Astrocyte (in vitro differentiated cells and primary cell): Measurements from ENCODE around the gene MNT. TPM values are rescaled to one million over a fixed set of nuclear protein-coding genes. Genes with fewer than 3 reads are reported as not detected.

ENCODE experiments used
- DNase-seq: peaks from one replicate; pipeline ENCODE4 v3.0.0-alpha.2; 2010; ENCODE audit warnings: low read depth
- FAIRE-seq: peaks from 2 replicates; lab custom pipeline; 2011; peaks lifted over from hg19 to GRCh38; lab: Jason Lieb, UNC
- H2AFZ ChIP-seq: 2 replicates; pipeline ENCODE4 v1.6.0; 2012; ENCODE audit warnings: low read depth, low read length, inconsistent platforms
- H3K27ac ChIP-seq: 2 replicates; pipeline ENCODE4 v1.5.1; 2011; ENCODE audit warnings: low read depth, low read length, inconsistent platforms
- H3K27me3 ChIP-seq: 2 replicates; pipeline ENCODE4 v1.6.0; 2011; ENCODE audit warnings: low read length, inconsistent platforms; ENCODE audit not compliant: insufficient read depth
- H3K36me3 ChIP-seq: 2 replicates; pipeline ENCODE4 v1.5.1; 2011; ENCODE audit warnings: low read length, inconsistent platforms; ENCODE audit not compliant: insufficient read depth
- H3K4me1 ChIP-seq: 2 replicates; pipeline ENCODE4 v1.5.1; 2011; ENCODE audit warnings: low read length, inconsistent platforms; ENCODE audit not compliant: insufficient read depth
- H3K4me2 ChIP-seq: 2 replicates; pipeline ENCODE4 v1.6.0; 2012; ENCODE audit warnings: low read length, inconsistent platforms
- H3K4me3 ChIP-seq: 2 replicates; pipeline ENCODE4 v1.5.1; 2011; ENCODE audit warnings: low read depth, mild to moderate bottlenecking, low read length, inconsistent platforms; ENCODE audit not compliant: insufficient read depth
- H3K79me2 ChIP-seq: 2 replicates; pipeline ENCODE4 v1.6.0; 2012; ENCODE audit warnings: mild to moderate bottlenecking, low read length, inconsistent platforms; ENCODE audit not compliant: insufficient read depth
- H3K9ac ChIP-seq: 2 replicates; pipeline ENCODE4 v1.6.0; 2012; ENCODE audit warnings: mild to moderate bottlenecking, low read length, inconsistent platforms
- H3K9me3 ChIP-seq: 2 replicates; pipeline ENCODE4 v1.5.1; 2012; ENCODE audit warnings: low read depth, mild to moderate bottlenecking, low read length, inconsistent platforms; ENCODE audit not compliant: insufficient read depth
- H4K20me1 ChIP-seq: 2 replicates; pipeline ENCODE4 v1.6.0; 2012; ENCODE audit warnings: low read length, inconsistent platforms; ENCODE audit not compliant: insufficient read depth
- H3K27ac Mint-ChIP-seq: one replicate; pipeline ENCODE4 v1.8.0; 2021; ENCODE audit warnings: mild to moderate bottlenecking, mixed read lengths; ENCODE audit not compliant: unreplicated experiment
- H3K27me3 Mint-ChIP-seq: one replicate; pipeline ENCODE4 v1.8.0; 2021; ENCODE audit warnings: low read depth, mixed read lengths; ENCODE audit not compliant: unreplicated experiment
- H3K36me3 Mint-ChIP-seq: one replicate; pipeline ENCODE4 v1.8.0; 2021; ENCODE audit warnings: low read depth, mixed read lengths; ENCODE audit not compliant: unreplicated experiment
- H3K4me1 Mint-ChIP-seq: one replicate; pipeline ENCODE4 v1.8.0; 2021; ENCODE audit warnings: low read depth, mixed read lengths; ENCODE audit not compliant: unreplicated experiment
- H3K4me3 Mint-ChIP-seq: one replicate; pipeline ENCODE4 v1.8.0; 2021; ENCODE audit warnings: mild to moderate bottlenecking, moderate library complexity, mixed read lengths; ENCODE audit not compliant: unreplicated experiment
- H3K9me3 Mint-ChIP-seq: one replicate; pipeline ENCODE4 v1.8.0; 2021; ENCODE audit warnings: mild to moderate bottlenecking, mixed read lengths; ENCODE audit not compliant: unreplicated experiment
- EZH2 ChIP-seq: IDR thresholded peaks from 2 replicates; pipeline ENCODE4 v1.6.1; 2012; ENCODE audit warnings: mild to moderate bottlenecking, low read length, inconsistent platforms; ENCODE audit not compliant: insufficient read depth
- total RNA-seq: library from RNA; stranded (reverse); gene quantifications from 2 replicates; pipeline ENCODE4 v1.2.1, GENCODE V29; 2021
- TF ChIP-seq, protein P1 (sequence below): IDR thresholded peaks from 2 replicates; pipeline ENCODE4 v1.5.1; 2011; ENCODE audit warnings: low read depth, mild to moderate bottlenecking, inconsistent platforms, low read length, moderate library complexity; ENCODE audit not compliant: insufficient read depth

The MNT gene
- total RNA-seq, 1 donor from 2014 or later, result 29.1 TPM

DNA sequence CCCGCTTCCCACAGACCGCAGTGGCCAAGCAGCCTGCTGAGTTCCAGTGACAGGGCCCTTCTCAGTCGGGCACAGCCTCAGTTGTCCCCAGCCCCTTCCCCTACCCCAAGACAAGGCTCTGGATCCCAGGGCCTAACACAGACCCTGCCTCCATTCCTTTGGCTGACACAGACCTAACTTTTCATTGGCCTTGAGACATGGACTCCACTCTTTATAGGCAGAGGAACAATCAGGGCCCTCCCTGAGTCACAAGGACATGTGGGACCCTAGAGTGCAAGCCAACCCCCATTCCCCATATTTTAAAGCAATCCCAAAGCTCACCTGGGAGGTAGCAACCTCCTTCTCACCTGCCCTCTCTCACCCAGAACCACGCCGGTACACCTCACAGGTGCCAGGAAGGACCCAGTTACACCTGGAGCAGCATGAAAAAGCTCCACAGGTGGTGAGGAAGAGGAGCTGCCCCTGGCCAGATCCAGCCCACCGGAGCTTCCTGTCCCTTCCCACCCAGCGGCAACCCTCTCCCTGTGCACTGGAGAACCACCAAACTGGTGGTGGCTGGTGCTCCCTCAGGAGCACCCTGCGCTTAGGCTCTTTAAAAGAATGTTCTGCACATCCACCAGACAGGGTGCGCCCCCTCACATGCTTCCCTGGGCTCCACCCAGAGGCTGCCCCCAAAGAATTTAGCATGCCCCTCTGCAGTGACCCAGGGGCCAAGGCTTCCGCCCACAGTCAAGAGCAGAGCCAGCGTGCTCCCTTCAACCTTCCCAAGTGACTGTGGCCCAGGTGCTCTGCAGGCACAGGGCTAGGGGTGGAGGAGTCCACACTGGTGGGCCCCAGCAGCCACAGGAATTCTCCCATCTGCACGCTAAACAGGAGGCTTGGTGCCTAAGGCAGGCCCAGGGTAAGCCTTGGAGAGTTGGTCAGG, 3.4 kb downstream of the MNT start:
- Histone ChIP-seq H3K9me3 (no peaks in the 10 kb centered on the region), H3K4me1 (peaks cover 54% of the 10 kb centered on the region), H3K36me3 (no peaks in the 10 kb centered on the region), H2AFZ (no peak overlapping the region), H3K4me3 (no peak overlapping the region), H4K20me1 (peaks cover 28% of the 10 kb centered on the region), H3K9ac (peak overlapping the region; percentile 98), H3K27me3 (no peaks in the 10 kb centered on the region), H3K27ac (peak overlapping the region; percentile 78), H3K79me2 (peaks cover 60% of the 10 kb centered on the region), H3K4me2 (peak overlapping the region; percentile 93)
- Mint-ChIP-seq H3K4me3 (peak overlapping the region; percentile 88), H3K27ac (peak overlapping the region; percentile 90), H3K9me3 (no peaks in the 10 kb centered on the region), H3K4me1 (peaks cover 31% of the 10 kb centered on the region), H3K27me3 (no peaks in the 10 kb centered on the region), H3K36me3 (no peaks in the 10 kb centered on the region)
- no peak for DNase-seq
- TF ChIP-seq, protein P1, sequence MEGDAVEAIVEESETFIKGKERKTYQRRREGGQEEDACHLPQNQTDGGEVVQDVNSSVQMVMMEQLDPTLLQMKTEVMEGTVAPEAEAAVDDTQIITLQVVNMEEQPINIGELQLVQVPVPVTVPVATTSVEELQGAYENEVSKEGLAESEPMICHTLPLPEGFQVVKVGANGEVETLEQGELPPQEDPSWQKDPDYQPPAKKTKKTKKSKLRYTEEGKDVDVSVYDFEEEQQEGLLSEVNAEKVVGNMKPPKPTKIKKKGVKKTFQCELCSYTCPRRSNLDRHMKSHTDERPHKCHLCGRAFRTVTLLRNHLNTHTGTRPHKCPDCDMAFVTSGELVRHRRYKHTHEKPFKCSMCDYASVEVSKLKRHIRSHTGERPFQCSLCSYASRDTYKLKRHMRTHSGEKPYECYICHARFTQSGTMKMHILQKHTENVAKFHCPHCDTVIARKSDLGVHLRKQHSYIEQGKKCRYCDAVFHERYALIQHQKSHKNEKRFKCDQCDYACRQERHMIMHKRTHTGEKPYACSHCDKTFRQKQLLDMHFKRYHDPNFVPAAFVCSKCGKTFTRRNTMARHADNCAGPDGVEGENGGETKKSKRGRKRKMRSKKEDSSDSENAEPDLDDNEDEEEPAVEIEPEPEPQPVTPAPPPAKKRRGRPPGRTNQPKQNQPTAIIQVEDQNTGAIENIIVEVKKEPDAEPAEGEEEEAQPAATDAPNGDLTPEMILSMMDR, result no peak
- no peak for TF ChIP-seq EZH2
- FAIRE-seq, result no peak

DNA sequence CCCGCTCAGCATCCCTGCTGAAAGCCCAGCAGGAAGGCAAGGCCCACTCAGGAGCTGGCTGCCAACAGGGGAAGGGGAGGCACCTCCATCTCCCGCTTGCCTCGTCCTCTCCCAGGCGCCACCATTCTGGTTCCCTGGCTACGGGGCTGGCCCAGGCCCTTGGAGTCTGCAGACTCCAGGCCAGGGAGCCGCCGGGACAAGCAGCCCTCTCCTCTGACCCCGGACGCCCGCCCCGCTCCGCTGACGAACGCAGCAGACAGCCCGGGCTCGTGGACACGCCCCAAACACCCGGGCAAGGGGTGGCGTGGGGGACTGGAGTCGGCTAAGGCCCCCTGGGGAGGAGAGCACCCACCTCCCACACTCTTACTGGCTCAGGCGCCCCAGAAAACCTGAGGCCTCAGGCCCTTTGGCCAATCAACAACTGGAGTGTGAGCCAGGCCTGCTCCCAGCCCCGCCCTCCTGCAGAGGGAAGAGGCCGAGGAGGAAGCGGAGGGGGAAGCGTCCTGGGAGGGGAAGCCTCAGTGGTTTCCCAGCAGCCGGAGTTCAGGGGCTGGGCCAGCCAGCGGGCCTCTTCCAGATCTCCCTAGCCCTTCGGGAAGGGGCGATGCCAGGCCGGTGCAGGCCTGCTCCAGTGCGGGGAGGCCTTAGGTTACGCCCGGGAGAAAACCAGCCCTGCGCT, 4.2 kb downstream of the MNT start:
- H3K27me3 Mint-ChIP-seq, result no peaks in the 10 kb centered on the region
- H4K20me1 ChIP-seq, result peaks cover 34% of the 10 kb centered on the region
- no peaks in the 10 kb centered on the region for H3K9me3 ChIP-seq
- peak overlapping the region; percentile 78 for H3K27ac ChIP-seq
- H3K36me3 Mint-ChIP-seq, result no peaks in the 10 kb centered on the region
- H3K4me1 ChIP-seq, result peaks cover 57% of the 10 kb centered on the region
- peaks cover 62% of the 10 kb centered on the region for H3K79me2 ChIP-seq
- peak overlapping the region; percentile 78 for H3K27ac Mint-ChIP-seq
- peak overlapping the region; percentile 47 for H3K4me3 ChIP-seq
- peak overlapping the region; percentile 88 for H3K4me3 Mint-ChIP-seq
- H3K36me3 ChIP-seq, result no peaks in the 10 kb centered on the region
- peak overlapping the region; percentile 77 for H3K9ac ChIP-seq
- peak overlapping the region; percentile 11 for H2AFZ ChIP-seq
- peak; percentile 96 for DNase-seq
- no peaks in the 10 kb centered on the region for H3K9me3 Mint-ChIP-seq
- H3K4me1 Mint-ChIP-seq, result peaks cover 35% of the 10 kb centered on the region
- no peaks in the 10 kb centered on the region for H3K27me3 ChIP-seq
- no peak for FAIRE-seq
- TF ChIP-seq EZH2, result no peak
- TF ChIP-seq, protein P1, result no peak
- H3K4me2 ChIP-seq, result peak overlapping the region; percentile 93
